GM12891 (cell line): ENCODE measurements around the gene TM9SF1.
A peak's percentile ranks its signal among the peaks of the same experiment; 100 is the strongest.

Experiments
- POLR2A ChIP-seq: IDR thresholded peaks from 2 replicates; pipeline ENCODE4 v1.6.1; 2011; ENCODE audit warnings: low read depth, low read length, control low read depth
- POLR2AphosphoS5 ChIP-seq: IDR thresholded peaks from 2 replicates; pipeline ENCODE4 v1.6.1; 2011; ENCODE audit warnings: low read depth, low read length, control low read depth
- POU2F2 ChIP-seq: IDR thresholded peaks from 2 replicates; pipeline ENCODE4 v1.6.1; 2011; ENCODE audit warnings: low read depth, mild to moderate bottlenecking, control low read depth, low read length, moderate library complexity
- SPI1 ChIP-seq: IDR thresholded peaks from 2 replicates; pipeline ENCODE4 v1.6.1; 2011; ENCODE audit warnings: low read depth, low read length, control low read depth
- TAF1 ChIP-seq: IDR thresholded peaks from 2 replicates; pipeline ENCODE4 v1.6.1; 2011; ENCODE audit warnings: low read depth, low read length, control low read depth

GRCh38 chr14:24182110-24182882, 12.9 kb downstream of the TM9SF1 start:
- peak; percentile 59 for TF ChIP-seq POLR2AphosphoS5
- no peak for TF ChIP-seq TAF1
- peak; percentile 83 for TF ChIP-seq POLR2A
- no peak for TF ChIP-seq SPI1
- peak; percentile 51; the same call in 1 of the 2 replicates for TF ChIP-seq POU2F2
